ENCODE measurements around the gene DYRK1A.

DNA sequence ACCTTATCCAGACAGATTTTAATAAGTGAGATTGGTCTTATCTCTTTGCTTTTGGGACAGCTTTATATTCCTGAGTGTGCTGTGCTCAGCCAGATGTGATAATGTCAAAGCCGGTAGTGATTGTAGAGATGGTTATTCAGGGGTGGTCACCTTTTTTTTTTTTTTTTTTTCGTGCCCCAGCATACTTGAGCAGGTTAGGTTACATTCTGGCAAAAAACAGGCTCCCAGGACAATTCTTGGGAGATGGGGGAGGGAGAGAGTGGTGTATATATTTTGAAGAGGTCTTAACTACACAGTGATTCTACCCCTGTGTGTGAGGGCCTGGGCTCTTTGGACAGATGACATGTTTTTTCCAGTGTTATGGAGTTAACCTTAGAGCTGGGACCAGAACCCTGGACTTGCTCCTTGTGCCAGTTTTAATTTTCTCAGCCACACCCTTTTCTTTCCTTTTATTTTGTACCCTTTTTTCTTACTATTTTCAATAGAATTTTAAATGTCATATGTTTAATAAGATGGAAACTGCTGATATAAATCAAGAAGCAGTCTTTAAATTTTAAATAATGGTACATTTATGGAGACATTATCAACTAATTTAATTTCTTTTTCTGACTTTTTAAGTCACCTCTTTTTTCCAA lies 88.4 kb downstream of the DYRK1A start:
- no peak for TF ChIP-seq TRIM24 (CRISPR knock-in tag; IDR thresholded peaks at IDR 0.05)
- no peak for TF ChIP-seq ZNF839 (CRISPR knock-in tag; IDR thresholded peaks at IDR 0.05; ENCODE audit: borderline replicate concordance)
- TF ChIP-seq MAX (IDR thresholded peaks at IDR 0.05): no peak
- TF ChIP-seq TCF12 (IDR thresholded peaks at IDR 0.05): no peak
- TF ChIP-seq TCF12 (CRISPR knock-in tag; IDR thresholded peaks at IDR 0.05): no peak
- TF ChIP-seq THYN1 (CRISPR knock-in tag; IDR thresholded peaks at IDR 0.05; ENCODE audit: borderline replicate concordance, low read depth): no peak
